ENCODE measurements around the gene ANO2. TPM values are rescaled to one million over a fixed set of nuclear protein-coding genes. Genes with fewer than 3 reads are reported as not detected.

ANO2 gene
- total RNA-seq, 1 donor from 2014 or later = 20.1 TPM

DNA sequence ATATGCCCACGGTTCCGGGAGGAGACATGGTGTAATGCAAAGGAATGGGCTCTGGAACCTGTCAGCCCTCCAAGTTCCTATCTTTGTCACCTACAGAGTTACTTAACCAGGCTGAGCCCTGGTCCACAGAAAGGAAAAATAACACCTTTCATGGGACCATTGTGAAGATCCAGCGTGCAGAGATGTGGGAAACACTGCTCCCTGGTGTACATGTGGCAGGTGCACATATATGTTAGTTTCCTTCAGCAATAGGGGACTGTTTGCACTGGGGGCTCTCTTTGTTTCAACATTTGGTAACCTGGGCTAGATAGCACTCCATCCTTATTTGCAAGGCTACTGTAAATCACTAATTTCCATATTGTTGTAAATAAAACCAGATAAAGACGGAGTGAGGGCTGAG lies 72.3 kb downstream of the ANO2 start:
- intact Hi-C loops (cut with DNase I) = no loop called here
- TF ChIP-seq, protein P1, sequence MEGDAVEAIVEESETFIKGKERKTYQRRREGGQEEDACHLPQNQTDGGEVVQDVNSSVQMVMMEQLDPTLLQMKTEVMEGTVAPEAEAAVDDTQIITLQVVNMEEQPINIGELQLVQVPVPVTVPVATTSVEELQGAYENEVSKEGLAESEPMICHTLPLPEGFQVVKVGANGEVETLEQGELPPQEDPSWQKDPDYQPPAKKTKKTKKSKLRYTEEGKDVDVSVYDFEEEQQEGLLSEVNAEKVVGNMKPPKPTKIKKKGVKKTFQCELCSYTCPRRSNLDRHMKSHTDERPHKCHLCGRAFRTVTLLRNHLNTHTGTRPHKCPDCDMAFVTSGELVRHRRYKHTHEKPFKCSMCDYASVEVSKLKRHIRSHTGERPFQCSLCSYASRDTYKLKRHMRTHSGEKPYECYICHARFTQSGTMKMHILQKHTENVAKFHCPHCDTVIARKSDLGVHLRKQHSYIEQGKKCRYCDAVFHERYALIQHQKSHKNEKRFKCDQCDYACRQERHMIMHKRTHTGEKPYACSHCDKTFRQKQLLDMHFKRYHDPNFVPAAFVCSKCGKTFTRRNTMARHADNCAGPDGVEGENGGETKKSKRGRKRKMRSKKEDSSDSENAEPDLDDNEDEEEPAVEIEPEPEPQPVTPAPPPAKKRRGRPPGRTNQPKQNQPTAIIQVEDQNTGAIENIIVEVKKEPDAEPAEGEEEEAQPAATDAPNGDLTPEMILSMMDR (IDR thresholded peaks at IDR 0.05) = peak in 1 of 3 experiments; percentile 29

DNA sequence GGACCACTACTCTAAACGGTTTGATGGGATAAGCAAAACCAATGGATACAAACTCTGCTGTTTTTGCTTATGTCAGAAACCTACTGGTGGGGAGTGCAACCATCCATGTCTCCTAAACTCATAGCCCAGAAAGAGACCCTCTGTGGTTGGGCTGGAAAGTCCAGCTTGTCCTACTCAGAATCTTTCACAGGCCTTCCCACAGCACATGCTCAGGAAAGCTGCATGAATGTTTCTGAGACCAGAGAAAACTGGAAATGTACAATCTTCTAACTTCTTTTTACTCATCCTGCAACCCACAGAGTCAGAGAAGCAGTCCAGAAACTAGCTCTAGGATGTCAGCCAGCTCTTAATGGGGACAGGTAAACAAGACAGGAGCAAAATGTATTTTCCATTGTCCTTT lies 73.3 kb downstream of the ANO2 start:
- Histone ChIP-seq H3K9me3 (no peaks in the 10 kb centered on the region), H3K27me3 (no peaks in the 10 kb centered on the region), H3K4me1 (no peaks in the 10 kb centered on the region), H3K36me3 (no peaks in the 10 kb centered on the region), H3K27ac (no peak overlapping the region), H3K4me3 (no peak overlapping the region)
- intact Hi-C loops (cut with DNase I) = no loop called here
- TF ChIP-seq, protein P1 (IDR thresholded peaks at IDR 0.05) = no peak
- no peak for DNase-seq (ENCODE audit: low spot score in 2 of 2)

More for the DNA sequence above, 72.3 kb downstream of the ANO2 start:
- no peak for DNase-seq (ENCODE audit: low spot score in 2 of 2)
- Histone ChIP-seq H3K27ac (no peak overlapping the region), H3K27me3 (no peaks in the 10 kb centered on the region), H3K36me3 (no peaks in the 10 kb centered on the region), H3K9me3 (no peaks in the 10 kb centered on the region), H3K4me1 (no peaks in the 10 kb centered on the region), H3K4me3 (no peak overlapping the region)

DNA sequence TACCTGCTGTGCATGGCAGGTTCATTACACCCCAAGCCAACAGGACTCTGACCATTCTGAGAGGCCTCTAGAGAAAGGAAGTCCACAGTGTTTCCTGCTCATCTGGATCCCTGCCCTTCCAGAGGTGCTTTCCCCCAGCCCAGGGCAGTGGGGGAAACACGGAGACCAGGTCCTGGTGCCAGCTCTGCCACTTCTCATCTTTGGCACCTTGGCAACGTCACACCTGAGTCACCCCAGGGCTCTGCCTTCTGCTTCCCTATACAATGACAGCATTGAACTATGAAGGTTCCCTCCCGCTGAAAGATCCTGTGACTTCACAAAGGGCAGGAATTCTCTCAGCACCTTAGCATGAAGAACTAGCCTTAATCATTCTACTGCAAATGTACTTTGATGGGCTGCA lies 74.9 kb downstream of the ANO2 start:
- H3K9me3 ChIP-seq = no peaks in the 10 kb centered on the region
- intact Hi-C loops (cut with DNase I) = no loop called here
- DNase-seq (ENCODE audit: low spot score in 2 of 2) = no peak
- H3K27me3 ChIP-seq = no peaks in the 10 kb centered on the region
- no peaks in the 10 kb centered on the region for H3K4me1 ChIP-seq
- no peaks in the 10 kb centered on the region for H3K36me3 ChIP-seq
- H3K27ac ChIP-seq = no peak overlapping the region
- H3K4me3 ChIP-seq = no peak overlapping the region
- TF ChIP-seq, protein P1 (IDR thresholded peaks at IDR 0.05) = no peak

DNA sequence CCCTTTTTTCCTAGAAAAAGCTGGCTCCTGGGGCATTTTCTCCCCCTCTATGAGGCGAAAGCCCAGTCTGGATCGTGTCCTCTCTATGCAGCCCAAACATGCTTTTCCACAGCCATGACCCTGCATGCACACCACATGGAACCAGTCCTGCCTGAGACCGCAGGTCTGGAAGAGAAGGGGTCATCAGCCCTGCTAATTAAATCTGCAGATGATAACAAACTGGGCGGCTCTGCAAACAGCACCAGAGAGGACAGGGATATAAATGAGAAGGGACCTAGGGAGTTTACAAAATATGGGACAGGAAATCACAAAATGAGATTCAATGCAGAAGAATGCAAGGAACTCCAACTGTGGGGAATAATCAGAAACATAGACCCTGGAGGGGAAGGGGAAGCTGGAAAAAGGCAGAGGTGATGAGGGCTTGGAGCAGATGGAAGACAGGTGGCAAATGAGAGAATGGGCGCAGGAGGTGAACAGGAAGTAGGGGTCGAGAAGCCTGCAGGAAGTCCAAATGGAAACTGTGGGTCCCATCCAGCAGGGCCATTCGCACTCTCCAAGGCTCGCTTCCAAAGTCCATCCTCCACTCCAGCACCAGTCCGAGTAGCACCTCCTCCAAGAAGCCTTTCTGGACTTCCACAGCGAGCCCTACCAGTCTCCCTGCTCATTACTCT lies 76.3 kb downstream of the ANO2 start:
- TF ChIP-seq, protein P1 (IDR thresholded peaks at IDR 0.05) = no peak
- H3K27ac ChIP-seq = no peak overlapping the region
- no peaks in the 10 kb centered on the region for H3K9me3 ChIP-seq
- H3K4me3 ChIP-seq = no peak overlapping the region
- intact Hi-C loops (cut with DNase I) = no loop called here
- H3K4me1 ChIP-seq = no peaks in the 10 kb centered on the region
- H3K27me3 ChIP-seq = no peaks in the 10 kb centered on the region
- H3K36me3 ChIP-seq = no peaks in the 10 kb centered on the region
- DNase-seq (ENCODE audit: low spot score in 2 of 2) = no peak

DNA sequence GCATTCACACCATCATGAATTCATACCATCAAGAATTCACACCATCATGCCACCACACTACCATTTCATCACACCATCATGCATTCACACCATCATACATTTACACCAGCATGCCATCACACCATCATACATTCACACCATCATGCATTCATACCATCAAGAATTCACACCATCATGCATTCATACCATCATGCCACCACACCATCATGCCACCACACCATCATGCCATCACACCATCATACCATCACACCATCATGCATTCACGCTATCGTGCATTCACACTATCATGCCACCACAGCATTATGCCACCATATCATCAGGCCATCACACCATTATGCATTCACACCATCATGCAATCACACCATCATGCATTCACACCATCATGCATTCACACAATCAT lies 79.7 kb downstream of the ANO2 start:
- no peaks in the 10 kb centered on the region for H3K36me3 ChIP-seq
- no peaks in the 10 kb centered on the region for H3K9me3 ChIP-seq
- DNase-seq (ENCODE audit: low spot score in 2 of 2) = no peak
- TF ChIP-seq, protein P1 (IDR thresholded peaks at IDR 0.05) = no peak
- no peaks in the 10 kb centered on the region for H3K27me3 ChIP-seq
- no peak overlapping the region for H3K4me3 ChIP-seq
- intact Hi-C loops (cut with DNase I) = no loop called here
- H3K4me1 ChIP-seq = no peaks in the 10 kb centered on the region
- H3K27ac ChIP-seq = no peak overlapping the region

DNA sequence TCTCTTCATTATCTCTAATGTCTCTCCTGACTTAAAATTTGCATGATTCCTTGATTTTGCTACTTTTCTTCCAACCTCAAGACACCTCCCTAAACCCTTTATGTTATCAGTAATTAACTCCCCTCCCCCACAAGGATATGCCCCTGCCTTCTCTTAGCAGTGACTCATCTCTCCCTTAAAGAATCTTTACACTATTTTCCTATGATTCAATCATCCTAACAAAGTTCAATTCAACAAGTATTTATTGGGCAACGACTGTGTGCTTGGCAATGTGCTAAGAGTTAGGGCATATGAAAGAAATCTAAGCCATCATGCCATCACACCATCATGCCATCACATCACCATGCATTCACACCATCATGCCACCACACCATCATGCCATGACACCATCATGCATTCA lies 80.1 kb downstream of the ANO2 start:
- TF ChIP-seq, protein P1 (IDR thresholded peaks at IDR 0.05) = no peak
- no peaks in the 10 kb centered on the region for H3K36me3 ChIP-seq
- no peak overlapping the region for H3K4me3 ChIP-seq
- H3K4me1 ChIP-seq = no peaks in the 10 kb centered on the region
- intact Hi-C loops (cut with DNase I) = no loop called here
- H3K27me3 ChIP-seq = no peaks in the 10 kb centered on the region
- no peaks in the 10 kb centered on the region for H3K9me3 ChIP-seq
- no peak overlapping the region for H3K27ac ChIP-seq
- DNase-seq (ENCODE audit: low spot score in 2 of 2) = no peak

Measured in ascending aorta (tissue), 2 donors.